DMS114 treated with DMSO at 0.1 percent for 48 hours (cell line): ENCODE results near the gene RDH5.

Experiments
- DNase-seq: peaks from one replicate; lab custom pipeline; 2025; ENCODE audit not compliant: unreplicated experiment; lab: John Stamatoyannopoulos, UW

RDH5 gene

GRCh38 chr12:55711786-55712553 lies 8.2 kb upstream of the RDH5 start:
- no peak for DNase-seq

GRCh38 chr12:55712700-55713415 lies 7.3 kb upstream of the RDH5 start:
- DNase-seq: no peak

- no peak for DNase-seq
Observed at GRCh38 chr12:55713721-55714120, 6.5 kb upstream of the RDH5 start.

GRCh38 chr12:55715169-55715764 lies 4.9 kb upstream of the RDH5 start:
- DNase-seq: no peak

GRCh38 chr12:55715833-55716581 lies 4.2 kb upstream of the RDH5 start, which contains the start of gene BLOC1S1:
BLOC1S1 (plus strand) TSS chr12:55716046; CDS start chr12:55716052, 6 bp downstream.
- peak; percentile 87 for DNase-seq

GRCh38 chr12:55716582-55716957 lies 3.6 kb upstream of the RDH5 start:
- no peak for DNase-seq

GRCh38 chr12:55717011-55718007 lies 2.9 kb upstream of the RDH5 start:
- no peak for DNase-seq

- no peak for DNase-seq
Observed at GRCh38 chr12:55718015-55718414, 2.2 kb upstream of the RDH5 start.

GRCh38 chr12:55718624-55719275 lies 1.4 kb upstream of the RDH5 start:
- no peak for DNase-seq

- DNase-seq: no peak
Observed at GRCh38 chr12:55719371-55719770, 822 bp upstream of the RDH5 start.

GRCh38 chr12:55720894-55721444 lies 776 bp downstream of the RDH5 start:
- DNase-seq: peak; percentile 15

GRCh38 chr12:55721601-55722213 lies 1.5 kb downstream of the RDH5 start:
- no peak for DNase-seq

GRCh38 chr12:55722948-55723347 lies 2.8 kb downstream of the RDH5 start:
- no peak for DNase-seq

- no peak for DNase-seq
Observed at GRCh38 chr12:55723516-55724225, 3.5 kb downstream of the RDH5 start.

- peak; percentile 43 for DNase-seq
Observed at GRCh38 chr12:55724226-55724939, 4.2 kb downstream of the RDH5 start.

GRCh38 chr12:55724940-55725309 lies 4.7 kb downstream of the RDH5 start:
- no peak for DNase-seq

GRCh38 chr12:55725556-55725955 lies 5.4 kb downstream of the RDH5 start:
- DNase-seq: no peak

- no peak for DNase-seq
Observed at GRCh38 chr12:55726971-55727370, 6.8 kb downstream of the RDH5 start.
